Sigmoid colon (tissue), 4 donors: ENCODE data around the gene SNW1.

Source experiments
- EP300 ChIP-seq, 4 donors: sonication (generic); formaldehyde crosslinking; IDR thresholded peaks; one replicate each; pipeline ENCODE4 v1.6.1; 2017; ENCODE audit warnings: antibody characterized with exemption in 4 of 4
- POLR2A ChIP-seq, 2 donors: fragments of 450-650 bp; IDR thresholded peaks; one replicate each; pipeline ENCODE4 v1.6.1; 2016; ENCODE audit warnings: antibody characterized with exemption in 2 of 2, mild to moderate bottlenecking in 2 of 2, moderate library complexity in 2 of 2
- POLR2AphosphoS5 ChIP-seq, 4 donors: sonication (generic); formaldehyde crosslinking; IDR thresholded peaks; one replicate each; pipeline ENCODE4 v1.6.1; 2017; ENCODE audit warnings: antibody characterized with exemption in 4 of 4
- TF ChIP-seq, protein P1 (sequence below), 4 experiments: fragments of 450-650 bp in 3 of 4; fragments of 200-600 bp in 1 of 4; IDR thresholded peaks; one replicate each; pipeline ENCODE4 v1.5.1; 2016 to 2019; ENCODE audit warnings: antibody characterized with exemption in 4 of 4, mild to moderate bottlenecking in 3 of 4, moderate library complexity in 2 of 4

- no peak for TF ChIP-seq POLR2A (IDR thresholded peaks at IDR 0.05)
- TF ChIP-seq, protein P1, sequence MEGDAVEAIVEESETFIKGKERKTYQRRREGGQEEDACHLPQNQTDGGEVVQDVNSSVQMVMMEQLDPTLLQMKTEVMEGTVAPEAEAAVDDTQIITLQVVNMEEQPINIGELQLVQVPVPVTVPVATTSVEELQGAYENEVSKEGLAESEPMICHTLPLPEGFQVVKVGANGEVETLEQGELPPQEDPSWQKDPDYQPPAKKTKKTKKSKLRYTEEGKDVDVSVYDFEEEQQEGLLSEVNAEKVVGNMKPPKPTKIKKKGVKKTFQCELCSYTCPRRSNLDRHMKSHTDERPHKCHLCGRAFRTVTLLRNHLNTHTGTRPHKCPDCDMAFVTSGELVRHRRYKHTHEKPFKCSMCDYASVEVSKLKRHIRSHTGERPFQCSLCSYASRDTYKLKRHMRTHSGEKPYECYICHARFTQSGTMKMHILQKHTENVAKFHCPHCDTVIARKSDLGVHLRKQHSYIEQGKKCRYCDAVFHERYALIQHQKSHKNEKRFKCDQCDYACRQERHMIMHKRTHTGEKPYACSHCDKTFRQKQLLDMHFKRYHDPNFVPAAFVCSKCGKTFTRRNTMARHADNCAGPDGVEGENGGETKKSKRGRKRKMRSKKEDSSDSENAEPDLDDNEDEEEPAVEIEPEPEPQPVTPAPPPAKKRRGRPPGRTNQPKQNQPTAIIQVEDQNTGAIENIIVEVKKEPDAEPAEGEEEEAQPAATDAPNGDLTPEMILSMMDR (IDR thresholded peaks at IDR 0.05) = no peak
- TF ChIP-seq EP300 (IDR thresholded peaks at IDR 0.05) = no peak
- no peak for TF ChIP-seq POLR2AphosphoS5 (IDR thresholded peaks at IDR 0.05)
Observed at GRCh38 chr14:77722301-77722700, 38.7 kb downstream of the SNW1 start.
